ENCODE measurements around the gene SLC25A17.

GRCh38 chr22:40855979-40856512 is 36.9 kb upstream of the SLC25A17 start:
- TF ChIP-seq CTCF (IDR thresholded peaks at IDR 0.05): no peak
- TF ChIP-seq POLR2A (IDR thresholded peaks at IDR 0.05): no peak

All from body of pancreas (tissue), 4 donors.